T47D (cell line): Measurements from ENCODE around the gene SELPLG.

Experiments
- DNase-seq, 2 experiments: peaks; one replicate each; pipeline versions ENCODE4 v3.0.0 to v3.0.0-alpha.2; 2011 to 2012; ENCODE audit warnings: low read depth in 1 of 2, low spot score in 1 of 2
- JUND ChIP-seq: IDR thresholded peaks from 2 replicates; pipeline ENCODE4 v1.6.1; 2012; ENCODE audit warnings: low read depth
- in situ Hi-C: cut with HindIII; loops from 2 replicates; pipeline ENCODE4 v1.10.0; 2016; ENCODE audit warnings: low sequenced_read_pairs, low pct_unique_long_range_greater_than_20kb

SELPLG gene, protein sequence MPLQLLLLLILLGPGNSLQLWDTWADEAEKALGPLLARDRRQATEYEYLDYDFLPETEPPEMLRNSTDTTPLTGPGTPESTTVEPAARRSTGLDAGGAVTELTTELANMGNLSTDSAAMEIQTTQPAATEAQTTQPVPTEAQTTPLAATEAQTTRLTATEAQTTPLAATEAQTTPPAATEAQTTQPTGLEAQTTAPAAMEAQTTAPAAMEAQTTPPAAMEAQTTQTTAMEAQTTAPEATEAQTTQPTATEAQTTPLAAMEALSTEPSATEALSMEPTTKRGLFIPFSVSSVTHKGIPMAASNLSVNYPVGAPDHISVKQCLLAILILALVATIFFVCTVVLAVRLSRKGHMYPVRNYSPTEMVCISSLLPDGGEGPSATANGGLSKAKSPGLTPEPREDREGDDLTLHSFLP

DNA sequence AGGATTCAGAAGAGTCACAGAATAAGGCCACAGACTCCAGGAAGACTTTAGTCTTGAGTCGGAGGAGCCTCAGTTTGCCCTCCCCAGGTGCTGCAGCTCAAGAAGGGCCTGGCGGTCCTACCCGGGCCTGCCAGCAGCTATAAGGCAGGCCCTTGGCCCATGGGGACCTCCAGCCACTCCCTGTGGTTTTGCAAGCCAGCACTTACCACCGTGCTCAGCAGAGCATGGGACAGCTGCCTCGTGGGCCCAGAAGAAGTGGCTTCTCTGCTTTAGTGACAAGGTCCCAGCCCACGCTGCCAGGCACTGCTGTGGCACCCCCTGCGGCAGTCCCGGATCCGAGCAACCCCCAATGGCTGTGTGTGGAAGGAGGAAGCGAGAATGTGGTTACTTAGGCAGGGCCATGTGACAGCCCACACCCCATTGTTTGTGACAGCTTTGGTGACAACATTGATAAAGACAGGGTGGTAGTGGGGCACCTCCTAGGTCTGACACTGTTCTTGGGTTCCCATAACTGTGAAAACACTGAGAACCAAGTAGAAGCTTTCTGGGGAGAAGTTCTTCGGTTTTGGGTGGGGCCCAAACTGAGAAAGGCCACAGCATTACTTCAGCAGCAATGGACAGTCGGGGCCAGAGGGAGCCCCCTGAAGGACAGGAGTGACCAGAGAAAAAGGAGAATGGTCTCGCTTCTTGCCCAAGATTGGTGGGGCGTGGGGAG, at the start of gene SELPLG:
Gene SELPLG, minus strand, starts transcription at position 361 of the 715 bp plus-strand sequence. CDS start 9,587 bp downstream, outside the sequence.
- TF ChIP-seq JUND, result no peak
- no peak for DNase-seq
- in situ Hi-C loops, result no loop called here

GRCh38 chr12:108681317-108681716, 47.6 kb upstream of the SELPLG start:
- no peak for DNase-seq
- in situ Hi-C loops, result no loop called here
- TF ChIP-seq JUND, result no peak

- in situ Hi-C loops, result no loop called here
- no peak for TF ChIP-seq JUND
- no peak for DNase-seq
Measured at GRCh38 chr12:108679106-108679681, 45.5 kb upstream of the SELPLG start.

DNA sequence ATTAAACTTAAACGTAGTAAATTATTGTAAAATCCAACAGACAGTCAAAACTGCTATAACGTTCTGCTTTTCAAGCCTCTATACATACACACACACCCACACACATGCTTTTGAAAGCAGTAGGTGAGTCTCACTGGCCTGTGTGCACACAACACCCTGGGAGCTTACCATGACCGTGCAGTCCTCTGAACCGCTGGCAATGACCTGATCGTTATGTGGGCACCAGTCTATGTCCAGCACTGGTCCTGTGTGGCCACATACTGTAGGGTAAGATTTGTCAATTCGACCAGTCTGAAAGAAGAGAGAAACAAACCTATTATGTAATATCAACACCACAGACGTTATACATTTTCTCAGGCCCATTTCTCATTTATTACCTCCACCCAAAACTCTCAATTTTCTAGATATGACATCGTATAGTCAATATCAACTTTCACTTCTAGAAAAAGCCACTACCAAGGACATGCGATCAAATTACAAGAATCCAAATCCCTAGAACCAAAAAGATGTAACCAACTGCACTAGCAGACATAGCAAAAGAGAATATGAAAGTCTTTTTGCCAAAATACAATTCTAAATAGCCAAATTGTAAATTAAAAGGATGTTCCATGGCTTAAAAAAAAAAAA, 44.5 kb upstream of the SELPLG start:
- no peak for DNase-seq
- no peak for TF ChIP-seq JUND
- in situ Hi-C loops, result no loop called here

GRCh38 chr12:108677381-108677780, 43.7 kb upstream of the SELPLG start:
- DNase-seq, result no peak
- TF ChIP-seq JUND, result no peak
- in situ Hi-C loops, result no loop called here

DNA sequence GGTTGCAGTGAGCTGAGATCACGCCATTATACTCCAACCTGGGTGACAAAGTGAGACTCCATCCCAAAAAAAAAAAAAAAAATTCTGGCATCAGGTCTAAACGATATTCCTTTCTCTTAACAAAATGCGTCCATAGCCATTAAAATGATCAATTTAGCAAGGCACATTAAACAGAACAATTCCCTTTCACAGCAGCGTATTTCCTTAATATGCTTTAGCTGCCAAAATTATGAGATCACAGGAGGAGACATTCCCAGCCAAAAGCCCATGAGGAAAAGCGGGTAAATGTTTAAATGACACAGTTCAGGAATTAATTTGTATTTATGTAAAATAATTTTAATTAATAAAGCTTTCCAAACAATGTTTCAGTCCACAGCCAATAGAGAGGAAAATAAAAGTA, 43.0 kb upstream of the SELPLG start:
- in situ Hi-C loops, result no loop called here

DNA sequence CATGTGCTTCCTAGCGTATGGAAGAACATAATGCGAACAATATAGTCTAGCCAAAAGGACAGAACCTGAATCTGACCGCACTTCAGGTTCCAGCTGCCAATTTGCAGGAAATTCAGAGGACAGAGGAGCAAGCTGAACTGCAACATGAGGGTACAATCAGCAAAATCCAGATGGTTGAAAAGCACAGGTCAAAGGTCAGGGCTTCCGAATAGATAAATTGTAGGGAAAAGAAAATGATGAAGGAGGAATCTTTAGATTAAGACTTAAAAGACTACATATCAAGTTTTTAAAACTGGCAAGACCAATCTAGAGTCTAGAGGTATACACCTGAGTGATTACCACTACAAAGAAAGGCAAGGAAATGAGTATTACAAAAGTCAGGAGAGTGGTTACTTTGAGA, 42.1 kb upstream of the SELPLG start:
- no peak for TF ChIP-seq JUND
- in situ Hi-C loops, result no loop called here
- no peak for DNase-seq

More for the DNA sequence above, 43.0 kb upstream of the SELPLG start:
- no peak for DNase-seq
- no peak for TF ChIP-seq JUND

- TF ChIP-seq JUND, result no peak
- DNase-seq, result no peak
- in situ Hi-C loops, result no loop called here
Measured at GRCh38 chr12:108672054-108672453, 38.4 kb upstream of the SELPLG start.

GRCh38 chr12:108671110-108671509, 37.4 kb upstream of the SELPLG start:
- no peak for DNase-seq
- in situ Hi-C loops, result no loop called here

DNA sequence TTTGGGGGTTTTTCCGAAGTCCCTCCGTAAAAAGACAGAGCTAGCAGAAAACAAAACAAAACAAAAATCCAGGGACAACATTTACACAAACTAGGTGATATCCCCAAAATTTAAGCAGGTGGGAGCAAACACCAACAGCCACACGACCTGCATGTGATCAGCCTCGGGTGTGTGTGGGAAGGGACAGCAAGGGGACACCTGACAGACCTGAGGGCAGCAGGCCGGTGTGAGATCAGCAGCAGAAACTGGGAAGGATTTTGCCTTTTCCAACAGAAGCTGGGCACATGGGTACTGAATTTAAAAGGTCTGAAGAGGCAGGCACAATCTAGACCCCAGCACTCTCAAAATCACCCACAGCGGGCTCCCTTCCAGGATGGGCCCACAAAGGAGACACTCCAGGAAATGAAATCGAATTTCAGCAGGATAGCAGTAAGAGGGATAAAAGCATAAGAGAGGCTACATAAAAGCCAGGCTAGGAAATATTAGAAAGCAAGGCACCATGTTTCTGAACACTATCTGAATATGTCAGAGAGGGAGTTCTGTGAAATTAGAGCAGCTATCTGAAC, 36.5 kb upstream of the SELPLG start:
- in situ Hi-C loops, result no loop called here
- TF ChIP-seq JUND, result no peak
- DNase-seq, result no peak

More at GRCh38 chr12:108671110-108671509, 37.4 kb upstream of the SELPLG start:
- TF ChIP-seq JUND, result no peak

DNA sequence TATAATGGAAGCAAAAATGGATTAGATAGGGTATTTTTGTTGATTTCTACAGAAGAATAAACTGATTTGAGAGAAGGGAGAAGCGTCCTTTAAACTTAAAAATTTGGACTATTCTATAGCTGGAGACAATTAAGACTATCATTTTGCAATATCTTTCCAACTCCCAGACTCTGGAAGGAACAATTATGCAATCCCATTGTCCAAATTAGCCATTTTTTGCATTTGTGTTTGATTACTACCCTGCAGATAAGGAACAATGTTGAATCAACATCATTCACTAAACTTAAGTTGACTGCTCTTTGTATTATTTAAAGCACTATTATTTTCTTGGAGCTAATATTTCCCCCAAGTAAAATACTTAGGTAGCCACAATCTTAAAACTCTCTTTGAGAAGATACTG, 34.8 kb upstream of the SELPLG start:
- in situ Hi-C loops, result no loop called here
- no peak for TF ChIP-seq JUND
- DNase-seq, result no peak

DNA sequence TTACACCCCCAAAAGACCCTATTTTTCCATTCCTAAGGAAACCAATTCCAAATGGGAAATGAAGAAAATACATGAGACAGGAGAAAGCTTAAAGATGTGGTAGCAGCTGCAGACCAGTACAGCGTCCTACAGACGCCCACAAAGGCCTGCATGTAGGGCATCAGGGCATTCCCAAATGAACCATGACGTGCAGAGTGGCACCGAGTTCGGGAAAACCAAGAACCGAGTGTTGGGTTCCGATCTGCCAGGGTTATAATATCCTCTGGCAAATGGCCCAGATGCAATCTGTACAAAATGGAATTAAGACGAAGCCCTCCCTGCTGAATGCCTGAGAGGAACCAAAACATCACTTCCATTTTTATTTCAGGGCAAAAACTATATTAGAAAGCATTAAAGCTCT, 34.4 kb upstream of the SELPLG start:
- no peak for DNase-seq
- no peak for TF ChIP-seq JUND
- in situ Hi-C loops, result no loop called here
